Astrocyte (in vitro differentiated cells and primary cell): ENCODE measurements around the gene PIAS2. TPM values are rescaled to one million over a fixed set of nuclear protein-coding genes. Genes with fewer than 3 reads are reported as not detected.

ENCODE experiments used
- DNase-seq: peaks from one replicate; pipeline ENCODE4 v3.0.0-alpha.2; 2010; ENCODE audit warnings: low read depth
- FAIRE-seq: peaks from 2 replicates; lab custom pipeline; 2011; peaks lifted over from hg19 to GRCh38; lab: Jason Lieb, UNC
- H2AFZ ChIP-seq: 2 replicates; pipeline ENCODE4 v1.6.0; 2012; ENCODE audit warnings: low read depth, low read length, inconsistent platforms
- H3K27ac ChIP-seq: 2 replicates; pipeline ENCODE4 v1.5.1; 2011; ENCODE audit warnings: low read depth, low read length, inconsistent platforms
- H3K27me3 ChIP-seq: 2 replicates; pipeline ENCODE4 v1.6.0; 2011; ENCODE audit warnings: low read length, inconsistent platforms; ENCODE audit not compliant: insufficient read depth
- H3K36me3 ChIP-seq: 2 replicates; pipeline ENCODE4 v1.5.1; 2011; ENCODE audit warnings: low read length, inconsistent platforms; ENCODE audit not compliant: insufficient read depth
- H3K4me1 ChIP-seq: 2 replicates; pipeline ENCODE4 v1.5.1; 2011; ENCODE audit warnings: low read length, inconsistent platforms; ENCODE audit not compliant: insufficient read depth
- H3K4me2 ChIP-seq: 2 replicates; pipeline ENCODE4 v1.6.0; 2012; ENCODE audit warnings: low read length, inconsistent platforms
- H3K4me3 ChIP-seq: 2 replicates; pipeline ENCODE4 v1.5.1; 2011; ENCODE audit warnings: low read depth, mild to moderate bottlenecking, low read length, inconsistent platforms; ENCODE audit not compliant: insufficient read depth
- H3K79me2 ChIP-seq: 2 replicates; pipeline ENCODE4 v1.6.0; 2012; ENCODE audit warnings: mild to moderate bottlenecking, low read length, inconsistent platforms; ENCODE audit not compliant: insufficient read depth
- H3K9ac ChIP-seq: 2 replicates; pipeline ENCODE4 v1.6.0; 2012; ENCODE audit warnings: mild to moderate bottlenecking, low read length, inconsistent platforms
- H3K9me3 ChIP-seq: 2 replicates; pipeline ENCODE4 v1.5.1; 2012; ENCODE audit warnings: low read depth, mild to moderate bottlenecking, low read length, inconsistent platforms; ENCODE audit not compliant: insufficient read depth
- H4K20me1 ChIP-seq: 2 replicates; pipeline ENCODE4 v1.6.0; 2012; ENCODE audit warnings: low read length, inconsistent platforms; ENCODE audit not compliant: insufficient read depth
- H3K27ac Mint-ChIP-seq: one replicate; pipeline ENCODE4 v1.8.0; 2021; ENCODE audit warnings: mild to moderate bottlenecking, mixed read lengths; ENCODE audit not compliant: unreplicated experiment
- H3K27me3 Mint-ChIP-seq: one replicate; pipeline ENCODE4 v1.8.0; 2021; ENCODE audit warnings: low read depth, mixed read lengths; ENCODE audit not compliant: unreplicated experiment
- H3K36me3 Mint-ChIP-seq: one replicate; pipeline ENCODE4 v1.8.0; 2021; ENCODE audit warnings: low read depth, mixed read lengths; ENCODE audit not compliant: unreplicated experiment
- H3K4me1 Mint-ChIP-seq: one replicate; pipeline ENCODE4 v1.8.0; 2021; ENCODE audit warnings: low read depth, mixed read lengths; ENCODE audit not compliant: unreplicated experiment
- H3K4me3 Mint-ChIP-seq: one replicate; pipeline ENCODE4 v1.8.0; 2021; ENCODE audit warnings: mild to moderate bottlenecking, moderate library complexity, mixed read lengths; ENCODE audit not compliant: unreplicated experiment
- H3K9me3 Mint-ChIP-seq: one replicate; pipeline ENCODE4 v1.8.0; 2021; ENCODE audit warnings: mild to moderate bottlenecking, mixed read lengths; ENCODE audit not compliant: unreplicated experiment
- EZH2 ChIP-seq: IDR thresholded peaks from 2 replicates; pipeline ENCODE4 v1.6.1; 2012; ENCODE audit warnings: mild to moderate bottlenecking, low read length, inconsistent platforms; ENCODE audit not compliant: insufficient read depth
- total RNA-seq: library from RNA; stranded (reverse); gene quantifications from 2 replicates; pipeline ENCODE4 v1.2.1, GENCODE V29; 2021
- TF ChIP-seq, protein P1 (sequence below): IDR thresholded peaks from 2 replicates; pipeline ENCODE4 v1.5.1; 2011; ENCODE audit warnings: low read depth, mild to moderate bottlenecking, inconsistent platforms, low read length, moderate library complexity; ENCODE audit not compliant: insufficient read depth

The PIAS2 gene
- total RNA-seq, 1 donor from 2014 or later: 29.3 TPM

DNA sequence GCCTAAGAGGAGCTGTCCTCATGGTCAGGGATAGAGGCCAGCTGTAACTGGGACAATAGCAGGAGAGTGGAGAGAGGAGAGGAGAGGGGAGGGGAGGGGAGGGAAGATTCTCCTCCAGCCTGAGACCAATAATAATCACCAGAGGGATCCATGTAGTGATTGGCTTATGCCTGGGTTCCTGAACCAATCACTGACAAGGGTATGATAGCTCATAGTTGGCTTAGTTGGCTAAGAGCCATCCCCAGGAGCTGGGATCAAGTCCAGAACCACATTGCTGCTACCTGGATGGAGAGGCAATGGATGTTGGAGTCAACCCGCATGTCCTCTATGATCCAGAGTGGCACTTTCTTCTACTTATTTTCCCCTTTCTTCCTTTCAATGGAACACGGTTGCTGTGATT is 152.7 kb downstream of the PIAS2 start:
- no peak overlapping the region for H3K4me2 ChIP-seq
- no peak overlapping the region for H3K27ac ChIP-seq
- H3K4me1 ChIP-seq: no peaks in the 10 kb centered on the region
- Mint-ChIP-seq H3K4me1 (no peaks in the 10 kb centered on the region), H3K4me3 (no peak overlapping the region), H3K27me3 (peaks cover 46% of the 10 kb centered on the region), H3K9me3 (no peaks in the 10 kb centered on the region), H3K27ac (no peak overlapping the region), H3K36me3 (no peaks in the 10 kb centered on the region)
- TF ChIP-seq EZH2: no peak
- TF ChIP-seq, protein P1, sequence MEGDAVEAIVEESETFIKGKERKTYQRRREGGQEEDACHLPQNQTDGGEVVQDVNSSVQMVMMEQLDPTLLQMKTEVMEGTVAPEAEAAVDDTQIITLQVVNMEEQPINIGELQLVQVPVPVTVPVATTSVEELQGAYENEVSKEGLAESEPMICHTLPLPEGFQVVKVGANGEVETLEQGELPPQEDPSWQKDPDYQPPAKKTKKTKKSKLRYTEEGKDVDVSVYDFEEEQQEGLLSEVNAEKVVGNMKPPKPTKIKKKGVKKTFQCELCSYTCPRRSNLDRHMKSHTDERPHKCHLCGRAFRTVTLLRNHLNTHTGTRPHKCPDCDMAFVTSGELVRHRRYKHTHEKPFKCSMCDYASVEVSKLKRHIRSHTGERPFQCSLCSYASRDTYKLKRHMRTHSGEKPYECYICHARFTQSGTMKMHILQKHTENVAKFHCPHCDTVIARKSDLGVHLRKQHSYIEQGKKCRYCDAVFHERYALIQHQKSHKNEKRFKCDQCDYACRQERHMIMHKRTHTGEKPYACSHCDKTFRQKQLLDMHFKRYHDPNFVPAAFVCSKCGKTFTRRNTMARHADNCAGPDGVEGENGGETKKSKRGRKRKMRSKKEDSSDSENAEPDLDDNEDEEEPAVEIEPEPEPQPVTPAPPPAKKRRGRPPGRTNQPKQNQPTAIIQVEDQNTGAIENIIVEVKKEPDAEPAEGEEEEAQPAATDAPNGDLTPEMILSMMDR: no peak
- H3K4me3 ChIP-seq: no peak overlapping the region
- DNase-seq: no peak
- no peaks in the 10 kb centered on the region for H3K79me2 ChIP-seq
- H4K20me1 ChIP-seq: no peaks in the 10 kb centered on the region
- peaks cover 5% of the 10 kb centered on the region for H3K27me3 ChIP-seq
- H3K9ac ChIP-seq: no peak overlapping the region
- no peaks in the 10 kb centered on the region for H3K9me3 ChIP-seq
- H3K36me3 ChIP-seq: no peaks in the 10 kb centered on the region
- FAIRE-seq: no peak
- no peak overlapping the region for H2AFZ ChIP-seq

DNA sequence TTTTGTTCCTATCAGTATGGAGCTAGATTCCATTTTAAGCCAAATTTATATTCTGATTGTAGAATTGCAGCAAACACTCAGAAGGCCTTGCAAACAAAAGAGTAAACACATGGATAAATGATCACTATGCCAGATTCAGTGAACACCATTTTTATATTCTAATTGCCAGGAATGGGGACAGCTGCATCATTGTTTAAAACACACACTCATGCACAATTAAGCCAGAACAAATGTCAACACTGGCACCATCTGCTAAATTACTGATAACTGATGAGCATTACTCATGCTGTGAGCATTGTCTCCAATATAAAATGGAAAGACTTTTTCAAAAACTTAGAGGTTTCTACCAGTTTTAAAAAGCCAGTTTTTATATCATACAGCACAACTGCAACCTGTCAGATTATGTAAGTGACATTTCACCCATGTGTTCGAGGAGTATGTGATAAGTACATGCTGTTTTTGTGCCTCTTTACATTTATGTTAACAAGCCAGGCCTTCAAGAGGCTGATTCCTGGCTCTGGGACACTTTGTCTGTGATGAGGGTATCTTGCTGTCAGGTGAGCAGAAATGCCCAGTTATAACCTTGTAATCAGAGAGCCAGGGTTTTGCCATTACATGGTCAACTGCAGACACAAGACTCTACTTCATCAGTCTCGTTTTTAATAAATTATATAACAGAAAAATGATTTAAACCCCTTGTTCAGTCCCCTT is 156.1 kb downstream of the PIAS2 start:
- Mint-ChIP-seq H3K4me1 (no peaks in the 10 kb centered on the region), H3K9me3 (no peaks in the 10 kb centered on the region), H3K36me3 (no peaks in the 10 kb centered on the region), H3K27ac (no peak overlapping the region), H3K4me3 (no peak overlapping the region), H3K27me3 (peaks cover 50% of the 10 kb centered on the region)
- peaks cover 23% of the 10 kb centered on the region for H3K27me3 ChIP-seq
- no peaks in the 10 kb centered on the region for H3K9me3 ChIP-seq
- H3K79me2 ChIP-seq: no peaks in the 10 kb centered on the region
- H3K4me1 ChIP-seq: peaks cover 2% of the 10 kb centered on the region
- no peak overlapping the region for H3K9ac ChIP-seq
- H3K4me2 ChIP-seq: no peak overlapping the region
- no peak for FAIRE-seq
- no peak overlapping the region for H3K27ac ChIP-seq
- H3K36me3 ChIP-seq: no peaks in the 10 kb centered on the region
- DNase-seq: no peak
- no peaks in the 10 kb centered on the region for H4K20me1 ChIP-seq
- H2AFZ ChIP-seq: no peak overlapping the region
- TF ChIP-seq EZH2: no peak
- TF ChIP-seq, protein P1: no peak
- no peak overlapping the region for H3K4me3 ChIP-seq

DNA sequence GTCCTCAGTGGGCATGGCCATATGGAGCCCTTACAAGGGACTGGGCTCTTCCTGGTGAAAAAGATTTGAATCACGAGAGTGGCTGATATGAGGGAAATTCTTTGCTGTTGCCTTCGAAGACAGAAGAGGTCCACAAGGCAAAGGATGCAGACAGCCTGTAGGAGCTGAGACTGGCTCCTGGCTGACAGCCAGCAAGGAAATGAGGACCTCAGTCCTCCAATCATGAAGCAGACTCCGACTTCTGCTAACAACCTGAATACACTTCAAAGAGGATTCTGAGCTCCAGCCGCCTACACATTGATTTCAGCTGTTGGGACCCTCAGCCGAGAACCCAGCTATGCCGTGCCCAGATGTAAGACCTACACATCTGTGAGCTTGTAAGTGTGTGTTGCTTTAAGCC is 157.4 kb downstream of the PIAS2 start:
- peaks cover 32% of the 10 kb centered on the region for H3K27me3 ChIP-seq
- no peak overlapping the region for H3K4me3 Mint-ChIP-seq

More for the DNA sequence above, 157.4 kb downstream of the PIAS2 start:
- Histone ChIP-seq H3K9me3 (no peaks in the 10 kb centered on the region), H3K27ac (no peak overlapping the region), H2AFZ (no peak overlapping the region), H3K9ac (no peak overlapping the region), H4K20me1 (no peaks in the 10 kb centered on the region), H3K4me1 (peaks cover 6% of the 10 kb centered on the region), H3K4me2 (no peak overlapping the region), H3K36me3 (no peaks in the 10 kb centered on the region), H3K79me2 (no peaks in the 10 kb centered on the region), H3K4me3 (no peak overlapping the region)
- no peaks in the 10 kb centered on the region for H3K36me3 Mint-ChIP-seq
- H3K9me3 Mint-ChIP-seq: no peaks in the 10 kb centered on the region
- FAIRE-seq (no peak), DNase-seq (no peak)
- TF ChIP-seq EZH2: no peak
- TF ChIP-seq, protein P1: no peak
- H3K27ac Mint-ChIP-seq: no peak overlapping the region
- H3K4me1 Mint-ChIP-seq: no peaks in the 10 kb centered on the region
- peaks cover 52% of the 10 kb centered on the region for H3K27me3 Mint-ChIP-seq
